Sigmoid colon (tissue), 7 donors: Measurements from ENCODE around the gene PHLPP1. TPM values are rescaled to one million over a fixed set of nuclear protein-coding genes. Genes with fewer than 3 reads are reported as not detected.
A peak's percentile ranks its signal among the peaks of the same experiment; 100 is the strongest.

Experiments
- DNase-seq: peaks from one replicate; pipeline ENCODE4 v3.0.0-alpha.2; 2019
- H3K27ac ChIP-seq, 4 donors: fragments of 200-600 bp; sonication (generic); one replicate each; pipeline ENCODE4 v1.5.1; 2016 to 2019; ENCODE audit warnings: mild to moderate bottlenecking in 1 of 4
- H3K27me3 ChIP-seq, 3 donors: fragments of 200-600 bp; sonication (generic); one replicate each; pipeline ENCODE4 v1.5.1; 2019; ENCODE audit warnings: mild to moderate bottlenecking in 1 of 3
- H3K36me3 ChIP-seq, 4 donors: fragments of 200-600 bp; sonication (generic); one replicate each; pipeline ENCODE4 v1.5.1; 2016 to 2019
- H3K4me1 ChIP-seq, 4 donors: fragments of 200-600 bp; sonication (generic); one replicate each; pipeline ENCODE4 v1.5.1; 2017 to 2019
- H3K4me3 ChIP-seq, 4 donors: fragments of 200-600 bp; sonication (generic); one replicate each; pipeline ENCODE4 v1.5.1; 2017 to 2019; ENCODE audit warnings: mild to moderate bottlenecking in 2 of 4, moderate library complexity in 1 of 4
- H3K9me3 ChIP-seq, 4 donors: fragments of 200-600 bp in 3 of 4; sonication (generic) in 3 of 4; one replicate each; pipeline versions ENCODE4 v1.5.1 to v1.6.1; 2013 to 2019
- CTCF ChIP-seq, 4 experiments: fragments of 450-650 bp in 3 of 4; fragments of 200-600 bp in 1 of 4; IDR thresholded peaks; one replicate each; pipeline ENCODE4 v1.5.1; 2016 to 2019; ENCODE audit warnings: antibody characterized with exemption in 4 of 4, mild to moderate bottlenecking in 3 of 4, moderate library complexity in 2 of 4
- EP300 ChIP-seq, 4 donors: sonication (generic); formaldehyde crosslinking; IDR thresholded peaks; one replicate each; pipeline ENCODE4 v1.6.1; 2017; ENCODE audit warnings: antibody characterized with exemption in 4 of 4
- POLR2A ChIP-seq, 2 donors: fragments of 450-650 bp; IDR thresholded peaks; one replicate each; pipeline ENCODE4 v1.6.1; 2016; ENCODE audit warnings: antibody characterized with exemption in 2 of 2, mild to moderate bottlenecking in 2 of 2, moderate library complexity in 2 of 2
- POLR2AphosphoS5 ChIP-seq, 4 donors: sonication (generic); formaldehyde crosslinking; IDR thresholded peaks; one replicate each; pipeline ENCODE4 v1.6.1; 2017; ENCODE audit warnings: antibody characterized with exemption in 4 of 4
- WGBS, 2 donors: extraction: QIAGEN DNeasy Blood & Tissue Kit; methylation state at CpG; one replicate each; pipeline ENCODE4 v1.1.7; 2013; 5-methylcytosine and 5-hydroxymethylcytosine counted together
- intact Hi-C: fragments of 100-400 bp; cut with DNase I; formaldehyde crosslinking; loops from one replicate; pipeline ENCODE4 v1.15.1; 2023
- polyA plus RNA-seq, 3 donors: library from polyadenylated mRNA; stranded (reverse); fragments of 200-250 nt; gene quantifications; one replicate each; pipeline ENCODE4 v1.2.3, GENCODE V29; 2013
- total RNA-seq, 4 donors: library from RNA; depleted of rRNA; stranded (reverse); fragments of >200 nt; gene quantifications; one replicate each; pipeline ENCODE4 v1.1.0, GENCODE V29; 2016
- donor health status: healthy with polysubstance abuse.
- donor health status: Bipolar disorder and iron deficiency.
- donor health status: healthy.

Gene PHLPP1
- total and polyA plus RNA-seq, 7 donors: 4.2 to 18.6 (median 7.1) TPM

GRCh38 chr18:62987859-62988258, 272.5 kb downstream of the PHLPP1 start:
- H3K27me3 ChIP-seq: no peaks in the 10 kb centered on the region
- WGBS, 2 donors: 58 to 81% methylated on average over 11 of the region's 11 CpGs
- TF ChIP-seq POLR2A (IDR thresholded peaks at IDR 0.05) (no peak), POLR2AphosphoS5 (IDR thresholded peaks at IDR 0.05) (no peak), CTCF (IDR thresholded peaks at IDR 0.05) (no peak), EP300 (IDR thresholded peaks at IDR 0.05) (no peak)
- peaks cover 0 to 6% (median 1%) of the 10 kb centered on the region in 4 donors for H3K4me1 ChIP-seq
- no peak for DNase-seq
- intact Hi-C loops: loop anchor here (10.0 kb wide), 1 partner anchor 803 kb away; the partner anchor contains the start of genes PIGN and RELCH
- H3K27ac ChIP-seq: no peak overlapping the region
- no peaks in the 10 kb centered on the region for H3K9me3 ChIP-seq
- H3K4me3 ChIP-seq: no peak overlapping the region
- H3K36me3 ChIP-seq: no peaks in the 10 kb centered on the region

- intact Hi-C loops: loop anchor here (10.0 kb wide), 1 partner anchor 804 kb away; the partner anchor contains the start of genes PIGN and RELCH
- WGBS, 2 donors: 81 to 83% methylated on average over 5 of the region's 5 CpGs
- Histone ChIP-seq H3K27me3 (no peaks in the 10 kb centered on the region), H3K27ac (no peak overlapping the region), H3K9me3 (no peaks in the 10 kb centered on the region), H3K4me3 (peak overlapping the region; percentile 8 to 34 (median 12)), H3K36me3 (no peaks in the 10 kb centered on the region), H3K4me1 (peaks cover 0 to 5% (median 1%) of the 10 kb centered on the region in 4 donors)
- DNase-seq: no peak
- TF ChIP-seq POLR2A (IDR thresholded peaks at IDR 0.05) (no peak), POLR2AphosphoS5 (IDR thresholded peaks at IDR 0.05) (no peak)
Observed at GRCh38 chr18:62988471-62988870, 273.1 kb downstream of the PHLPP1 start.

- WGBS, 2 donors: 82 to 84% methylated on average over 7 of the region's 7 CpGs
- H3K4me3 ChIP-seq: no peak overlapping the region
- no peak for DNase-seq
- no peaks in the 10 kb centered on the region for H3K27me3 ChIP-seq
- H3K27ac ChIP-seq: no peak overlapping the region
- intact Hi-C loops: loop anchor here (10.0 kb wide), 1 partner anchor 804 kb away; the partner anchor contains the start of genes PIGN and RELCH
- H3K4me1 ChIP-seq: peaks cover 0 to 5% (median 1%) of the 10 kb centered on the region in 4 donors
- no peak for TF ChIP-seq POLR2AphosphoS5 (IDR thresholded peaks at IDR 0.05)
- no peak for TF ChIP-seq POLR2A (IDR thresholded peaks at IDR 0.05)
- no peak for TF ChIP-seq EP300 (IDR thresholded peaks at IDR 0.05)
- TF ChIP-seq CTCF (IDR thresholded peaks at IDR 0.05): no peak
- no peaks in the 10 kb centered on the region for H3K9me3 ChIP-seq
- H3K36me3 ChIP-seq: no peaks in the 10 kb centered on the region
Observed at GRCh38 chr18:62989195-62989594, 273.9 kb downstream of the PHLPP1 start.

GRCh38 chr18:62990653-62991052, 275.3 kb downstream of the PHLPP1 start:
- DNase-seq: no peak
- 60 to 82% methylated on average over 1 of the region's 1 CpG for WGBS, 2 donors
- intact Hi-C loops: no loop called here
- Histone ChIP-seq H3K4me1 (peaks cover 0 to 5% (median 1%) of the 10 kb centered on the region in 4 donors), H3K27ac (no peak overlapping the region), H3K27me3 (no peaks in the 10 kb centered on the region), H3K36me3 (no peaks in the 10 kb centered on the region), H3K9me3 (no peaks in the 10 kb centered on the region), H3K4me3 (no peak overlapping the region)
- no peak for TF ChIP-seq CTCF (IDR thresholded peaks at IDR 0.05)

GRCh38 chr18:62991389-62991788, 276.0 kb downstream of the PHLPP1 start:
- Histone ChIP-seq H3K9me3 (no peaks in the 10 kb centered on the region), H3K27ac (no peak overlapping the region), H3K27me3 (no peaks in the 10 kb centered on the region), H3K36me3 (no peaks in the 10 kb centered on the region), H3K4me1 (peaks cover 0 to 5% (median 1%) of the 10 kb centered on the region in 4 donors), H3K4me3 (no peak overlapping the region)
- WGBS, 2 donors: 93 to 94% methylated on average over 8 of the region's 8 CpGs
- DNase-seq: no peak
- intact Hi-C loops: no loop called here
- TF ChIP-seq POLR2A (IDR thresholded peaks at IDR 0.05) (no peak), POLR2AphosphoS5 (IDR thresholded peaks at IDR 0.05) (no peak), EP300 (IDR thresholded peaks at IDR 0.05) (no peak), CTCF (IDR thresholded peaks at IDR 0.05) (no peak)
